Bronchial epithelial cell (primary cell): ENCODE results near the gene SDSL. TPM values are rescaled to one million over a fixed set of nuclear protein-coding genes. Genes with fewer than 3 reads are reported as not detected.

Experiments
- DNase-seq: peaks from one replicate; pipeline ENCODE4 v3.0.0-alpha.2; 2010; ENCODE audit warnings: low read depth
- FAIRE-seq: peaks from 2 replicates; lab custom pipeline; 2011; peaks lifted over from hg19 to GRCh38; lab: Jason Lieb, UNC
- H3K27me3 ChIP-seq: 2 replicates; pipeline ENCODE4 v1.5.1; 2011; ENCODE audit warnings: low read length; ENCODE audit not compliant: control insufficient read depth, insufficient read depth
- H3K36me3 ChIP-seq: 2 replicates; pipeline ENCODE4 v1.5.1; 2011; ENCODE audit warnings: low read length; ENCODE audit not compliant: control insufficient read depth, insufficient read depth
- H3K4me3 ChIP-seq: 2 replicates; pipeline ENCODE4 v1.5.1; 2011; ENCODE audit warnings: mild to moderate bottlenecking, low read depth, low read length, control low read depth
- CTCF ChIP-seq: IDR thresholded peaks from 2 replicates; pipeline ENCODE4 v1.5.1; 2011; ENCODE audit warnings: mild to moderate bottlenecking, moderate library complexity, low read length, control low read depth, inconsistent platforms; ENCODE audit not compliant: insufficient read depth, severe bottlenecking
- total RNA-seq: library from RNA; depleted of rRNA; stranded (reverse); fragments of >200 nt; gene quantifications from 2 replicates; pipeline ENCODE4 v1.2.1, GENCODE V29; 2014

Gene SDSL
- total RNA-seq, 1 donor from 2014 or later, result 4.7 TPM

- TF ChIP-seq CTCF, result no peak
- H3K4me3 ChIP-seq, result no peak overlapping the region
- no peak for FAIRE-seq
- peaks cover 34% of the 10 kb centered on the region for H3K27me3 ChIP-seq
- DNase-seq, result no peak
- H3K36me3 ChIP-seq, result no peaks in the 10 kb centered on the region
Measured at GRCh38 chr12:113462998-113463745, 41.0 kb downstream of the SDSL start.

- TF ChIP-seq CTCF, result no peak
- peaks cover 41% of the 10 kb centered on the region for H3K27me3 ChIP-seq
- no peaks in the 10 kb centered on the region for H3K36me3 ChIP-seq
- DNase-seq (no peak), FAIRE-seq (no peak)
- H3K4me3 ChIP-seq, result no peak overlapping the region
Measured at GRCh38 chr12:113463746-113464451, 41.7 kb downstream of the SDSL start.

GRCh38 chr12:113464452-113464775, 42.2 kb downstream of the SDSL start:
- no peak for DNase-seq
- no peak for FAIRE-seq
- Histone ChIP-seq H3K36me3 (no peaks in the 10 kb centered on the region), H3K4me3 (no peak overlapping the region), H3K27me3 (peaks cover 45% of the 10 kb centered on the region)
- no peak for TF ChIP-seq CTCF

- peaks cover 51% of the 10 kb centered on the region for H3K27me3 ChIP-seq
- no peaks in the 10 kb centered on the region for H3K36me3 ChIP-seq
- no peak for DNase-seq
- FAIRE-seq, result no peak
- TF ChIP-seq CTCF, result no peak
- H3K4me3 ChIP-seq, result peak overlapping the region; percentile 8
Measured at GRCh38 chr12:113464852-113465719, 42.9 kb downstream of the SDSL start.

GRCh38 chr12:113465808-113466453, 43.8 kb downstream of the SDSL start:
- Histone ChIP-seq H3K4me3 (no peak overlapping the region), H3K36me3 (no peaks in the 10 kb centered on the region), H3K27me3 (peaks cover 58% of the 10 kb centered on the region)
- DNase-seq (no peak), FAIRE-seq (no peak)
- no peak for TF ChIP-seq CTCF
